ENCODE measurements around the gene OR10R2.
"Not testable (repeated sequence)": the region's sequence is repeated elsewhere in the genome, so short reads cannot be mapped to it uniquely, and the experiment has no call there.

The OR10R2 gene, protein sequence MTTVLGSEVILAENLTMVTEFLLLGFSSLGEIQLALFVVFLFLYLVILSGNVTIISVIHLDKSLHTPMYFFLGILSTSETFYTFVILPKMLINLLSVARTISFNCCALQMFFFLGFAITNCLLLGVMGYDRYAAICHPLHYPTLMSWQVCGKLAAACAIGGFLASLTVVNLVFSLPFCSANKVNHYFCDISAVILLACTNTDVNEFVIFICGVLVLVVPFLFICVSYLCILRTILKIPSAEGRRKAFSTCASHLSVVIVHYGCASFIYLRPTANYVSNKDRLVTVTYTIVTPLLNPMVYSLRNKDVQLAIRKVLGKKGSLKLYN

DNA sequence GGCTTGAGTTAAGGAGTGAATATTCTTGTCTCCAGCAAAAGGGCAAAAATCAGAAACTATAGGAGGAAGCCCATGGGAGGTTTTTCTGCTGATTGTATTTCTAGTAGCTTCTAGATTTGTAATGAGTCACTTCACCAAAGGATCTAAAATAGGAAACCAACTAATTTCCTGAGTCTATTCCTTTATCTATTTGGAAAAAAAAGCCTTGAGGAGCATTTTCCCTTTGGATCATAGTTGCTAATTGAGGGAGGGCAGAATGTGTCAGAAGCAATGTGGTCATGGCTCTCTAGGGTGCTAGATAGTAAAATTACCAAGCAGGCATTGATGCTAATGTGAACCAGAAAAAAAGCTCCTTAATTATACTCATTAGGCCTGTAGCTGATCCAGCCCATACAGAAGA, at the start of gene OR10R2:
TSS of gene OR10R2 (plus strand) at position 301 of the 400 bp plus-strand sequence. CDS start 106 bp downstream, outside the sequence.
- TF ChIP-seq, protein P1, sequence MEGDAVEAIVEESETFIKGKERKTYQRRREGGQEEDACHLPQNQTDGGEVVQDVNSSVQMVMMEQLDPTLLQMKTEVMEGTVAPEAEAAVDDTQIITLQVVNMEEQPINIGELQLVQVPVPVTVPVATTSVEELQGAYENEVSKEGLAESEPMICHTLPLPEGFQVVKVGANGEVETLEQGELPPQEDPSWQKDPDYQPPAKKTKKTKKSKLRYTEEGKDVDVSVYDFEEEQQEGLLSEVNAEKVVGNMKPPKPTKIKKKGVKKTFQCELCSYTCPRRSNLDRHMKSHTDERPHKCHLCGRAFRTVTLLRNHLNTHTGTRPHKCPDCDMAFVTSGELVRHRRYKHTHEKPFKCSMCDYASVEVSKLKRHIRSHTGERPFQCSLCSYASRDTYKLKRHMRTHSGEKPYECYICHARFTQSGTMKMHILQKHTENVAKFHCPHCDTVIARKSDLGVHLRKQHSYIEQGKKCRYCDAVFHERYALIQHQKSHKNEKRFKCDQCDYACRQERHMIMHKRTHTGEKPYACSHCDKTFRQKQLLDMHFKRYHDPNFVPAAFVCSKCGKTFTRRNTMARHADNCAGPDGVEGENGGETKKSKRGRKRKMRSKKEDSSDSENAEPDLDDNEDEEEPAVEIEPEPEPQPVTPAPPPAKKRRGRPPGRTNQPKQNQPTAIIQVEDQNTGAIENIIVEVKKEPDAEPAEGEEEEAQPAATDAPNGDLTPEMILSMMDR (IDR thresholded peaks at IDR 0.05; ENCODE audit: low read length, missing control alignments), result no peak
- no peak within 1 kb of the TSS for H3K4me3 ChIP-seq (replicated peaks; ENCODE audit: low read depth, low read length)
- no peak for DNase-seq (ENCODE audit: low read depth)

DNA sequence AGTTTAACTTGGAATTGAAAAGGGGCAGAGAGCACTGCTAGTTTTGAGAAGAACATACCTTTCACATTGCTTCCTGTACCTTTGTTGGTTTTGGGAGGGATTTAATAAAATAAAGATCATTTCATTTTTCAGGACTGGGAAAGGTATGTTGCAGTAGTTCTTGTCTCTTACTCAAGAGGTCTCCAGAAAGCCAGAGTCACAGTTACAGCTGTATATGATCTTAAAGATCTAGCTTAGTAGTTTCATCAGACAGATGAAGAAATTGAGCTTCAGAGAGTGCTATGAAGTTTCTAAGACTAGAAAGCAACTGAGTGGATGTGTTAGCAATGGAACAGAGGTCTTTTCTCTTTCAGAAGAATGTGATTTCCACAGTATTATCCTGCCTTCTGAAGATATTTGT, 47.0 kb upstream of the OR10R2 start:
- TF ChIP-seq, protein P1 (IDR thresholded peaks at IDR 0.05; ENCODE audit: low read length, missing control alignments), result no peak
- DNase-seq (ENCODE audit: low read depth), result no peak
- no peak overlapping the region for H3K4me3 ChIP-seq (replicated peaks; ENCODE audit: low read depth, low read length)

DNA sequence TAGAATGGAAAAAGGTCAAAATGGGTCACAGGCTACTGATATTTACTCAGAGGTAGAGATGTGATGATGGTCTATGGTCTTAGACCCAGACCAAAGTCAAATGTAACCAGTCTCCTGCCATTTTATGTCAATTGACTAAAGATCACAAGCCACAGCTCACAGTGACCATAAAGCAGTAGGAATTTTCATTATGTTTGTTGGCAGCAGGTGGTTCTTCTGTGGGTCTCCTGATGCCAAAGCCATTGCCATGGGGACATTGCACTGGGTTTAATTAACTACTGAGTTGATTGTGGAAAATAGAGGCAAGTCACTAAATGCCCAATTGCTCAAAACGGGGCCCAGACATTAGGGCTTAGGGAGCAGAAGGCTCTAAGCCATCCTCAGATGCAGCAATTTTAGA, 45.9 kb upstream of the OR10R2 start, which contains the start of gene OR10K2:
TSS of gene OR10K2 (minus strand) at position 101 of the 400 bp plus-strand sequence. CDS start 5,371 bp downstream, outside the sequence.
- TF ChIP-seq, protein P1 (IDR thresholded peaks at IDR 0.05; ENCODE audit: low read length, missing control alignments), result no peak
- no peak within 1 kb of the TSS for H3K4me3 ChIP-seq (replicated peaks; ENCODE audit: low read depth, low read length)
- DNase-seq (ENCODE audit: low read depth), result no peak

DNA sequence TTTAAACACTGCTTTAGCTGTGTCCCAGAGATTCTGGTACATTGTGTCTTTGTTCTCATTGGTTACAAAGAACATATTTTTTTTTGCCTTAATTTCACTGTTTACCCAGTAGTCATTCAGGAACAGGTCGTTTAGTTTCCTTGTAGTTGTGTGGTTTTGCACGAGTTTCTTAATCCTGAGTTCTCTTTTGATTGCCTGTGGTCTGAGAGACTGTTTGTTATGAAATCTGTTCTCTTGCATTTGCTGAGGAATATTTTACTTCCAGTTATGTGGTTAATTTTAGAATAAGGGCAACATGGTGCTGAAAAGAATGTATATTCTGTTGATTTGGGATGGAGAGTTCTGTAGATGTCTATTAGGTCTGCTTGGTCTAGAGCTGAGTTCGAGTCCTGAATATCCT, 41.9 kb upstream of the OR10R2 start:
- DNase-seq (ENCODE audit: low read depth); H3K4me3 ChIP-seq (replicated peaks; ENCODE audit: low read depth, low read length): not testable (repeated sequence)

DNA sequence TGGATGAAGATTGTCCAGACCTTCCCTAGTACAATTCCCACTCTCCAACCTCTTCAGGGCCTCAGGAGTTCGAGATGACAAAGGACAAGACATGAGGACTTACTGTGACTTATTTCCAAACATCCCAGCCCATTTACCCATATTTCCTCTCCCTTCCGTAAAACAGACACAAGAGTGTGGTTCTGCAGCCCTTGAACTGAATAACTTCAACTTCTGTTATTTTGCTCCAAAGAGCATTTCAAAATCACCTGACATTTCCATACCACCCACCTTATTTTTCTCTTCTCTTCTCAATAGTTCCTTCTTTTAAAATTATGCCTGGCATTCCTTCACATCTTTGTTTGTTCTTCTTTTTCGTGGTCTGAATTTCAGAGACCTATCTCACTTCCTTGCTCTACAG, 37.3 kb upstream of the OR10R2 start:
- H3K4me3 ChIP-seq (replicated peaks; ENCODE audit: low read depth, low read length), result no peak overlapping the region
- TF ChIP-seq, protein P1 (IDR thresholded peaks at IDR 0.05; ENCODE audit: low read length, missing control alignments), result no peak
- DNase-seq (ENCODE audit: low read depth), result no peak

DNA sequence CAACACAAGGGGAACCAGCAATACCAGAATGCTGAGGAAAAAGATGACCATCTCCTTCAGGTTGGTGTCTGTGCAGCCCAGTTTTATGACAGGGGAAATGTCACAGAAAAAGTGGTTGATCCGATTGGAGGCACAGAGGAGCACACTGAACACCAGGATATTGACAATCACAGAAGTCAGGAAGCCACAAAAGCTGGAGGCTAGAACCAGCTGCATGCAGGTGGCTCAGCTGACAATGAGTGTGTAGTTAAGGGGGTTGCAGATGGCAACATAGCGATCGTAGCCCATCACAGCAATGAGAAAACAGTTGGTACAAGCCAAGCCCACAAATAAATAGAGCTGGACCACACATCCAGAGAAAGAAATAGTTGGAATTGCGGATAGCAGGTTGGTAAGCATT, 26.6 kb upstream of the OR10R2 start:
- no peak for DNase-seq (ENCODE audit: low read depth)
- H3K4me3 ChIP-seq (replicated peaks; ENCODE audit: low read depth, low read length), result no peak overlapping the region
- TF ChIP-seq, protein P1 (IDR thresholded peaks at IDR 0.05; ENCODE audit: low read length, missing control alignments), result no peak

DNA sequence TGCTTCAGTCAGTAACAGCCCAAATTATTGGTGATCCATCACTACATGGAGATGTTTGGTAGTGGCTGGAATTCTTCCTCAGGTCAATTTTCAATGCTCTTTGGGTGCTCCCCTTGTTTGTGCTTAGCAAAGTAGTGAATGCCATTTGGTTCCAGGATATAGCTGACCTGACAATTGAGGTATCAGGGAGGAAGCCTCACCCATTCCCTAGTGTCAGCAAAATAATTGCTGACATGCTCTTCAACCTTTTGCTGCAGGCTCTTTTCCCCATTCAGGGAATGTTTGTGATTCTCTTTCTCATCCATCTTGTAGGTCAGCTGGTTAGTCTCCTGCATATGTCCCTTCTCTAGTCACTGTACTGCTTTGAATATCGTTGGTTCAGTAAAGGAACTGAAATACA, 17.5 kb upstream of the OR10R2 start:
- H3K4me3 ChIP-seq (replicated peaks; ENCODE audit: low read depth, low read length), result no peak overlapping the region
- no peak for DNase-seq (ENCODE audit: low read depth)
- TF ChIP-seq, protein P1 (IDR thresholded peaks at IDR 0.05; ENCODE audit: low read length, missing control alignments), result no peak

Measured in fibroblast of pulmonary artery (primary cell).